Gastrocnemius medialis (tissue), 4 donors: ENCODE results near the gene CTPS2.

ENCODE experiments used
- POLR2A ChIP-seq, 2 donors: fragments of 450-650 bp; IDR thresholded peaks; one replicate each; pipeline ENCODE4 v1.6.1; 2017; ENCODE audit warnings: antibody characterized with exemption in 2 of 2, mild to moderate bottlenecking in 2 of 2, moderate library complexity in 2 of 2
- TF ChIP-seq, protein P1 (sequence below), 5 experiments: fragments of 450-650 bp in 3 of 5; fragments of 200-600 bp in 2 of 5; sonication (generic) in 2 of 5; IDR thresholded peaks in 4 of 5; conservative IDR thresholded peaks in 1 of 5; 1 replicate in 4 of 5; 2 replicates in 1 of 5; pipeline ENCODE4 v1.5.1; 2016 to 2019; ENCODE audit warnings: antibody characterized with exemption in 5 of 5, mild to moderate bottlenecking in 3 of 5, moderate library complexity in 3 of 5

GRCh38 chrX:16756724-16757123, 44.3 kb upstream of the CTPS2 start:
- TF ChIP-seq, protein P1, sequence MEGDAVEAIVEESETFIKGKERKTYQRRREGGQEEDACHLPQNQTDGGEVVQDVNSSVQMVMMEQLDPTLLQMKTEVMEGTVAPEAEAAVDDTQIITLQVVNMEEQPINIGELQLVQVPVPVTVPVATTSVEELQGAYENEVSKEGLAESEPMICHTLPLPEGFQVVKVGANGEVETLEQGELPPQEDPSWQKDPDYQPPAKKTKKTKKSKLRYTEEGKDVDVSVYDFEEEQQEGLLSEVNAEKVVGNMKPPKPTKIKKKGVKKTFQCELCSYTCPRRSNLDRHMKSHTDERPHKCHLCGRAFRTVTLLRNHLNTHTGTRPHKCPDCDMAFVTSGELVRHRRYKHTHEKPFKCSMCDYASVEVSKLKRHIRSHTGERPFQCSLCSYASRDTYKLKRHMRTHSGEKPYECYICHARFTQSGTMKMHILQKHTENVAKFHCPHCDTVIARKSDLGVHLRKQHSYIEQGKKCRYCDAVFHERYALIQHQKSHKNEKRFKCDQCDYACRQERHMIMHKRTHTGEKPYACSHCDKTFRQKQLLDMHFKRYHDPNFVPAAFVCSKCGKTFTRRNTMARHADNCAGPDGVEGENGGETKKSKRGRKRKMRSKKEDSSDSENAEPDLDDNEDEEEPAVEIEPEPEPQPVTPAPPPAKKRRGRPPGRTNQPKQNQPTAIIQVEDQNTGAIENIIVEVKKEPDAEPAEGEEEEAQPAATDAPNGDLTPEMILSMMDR (IDR thresholded peaks at IDR 0.05 in 4 of 5, conservative IDR thresholded peaks at IDR 0.05 in 1 of 5), result no peak
- TF ChIP-seq POLR2A (IDR thresholded peaks at IDR 0.05), result no peak
